Measurements from ENCODE around the gene KBTBD7. TPM values are rescaled to one million over a fixed set of nuclear protein-coding genes. Genes with fewer than 3 reads are reported as not detected.

Gene KBTBD7
- total RNA-seq, 1 donor from 2014 or later, result 14.3 TPM

- no peak for TF ChIP-seq CTCF (conservative IDR thresholded peaks at IDR 0.05)
- peaks cover 4% of the 10 kb centered on the region for H3K4me1 Mint-ChIP-seq
- no peak overlapping the region for H3K27ac Mint-ChIP-seq (ENCODE audit: unreplicated experiment)
- no peak overlapping the region for H3K4me3 Mint-ChIP-seq
- H3K27me3 Mint-ChIP-seq (ENCODE audit: low read depth), result no peaks in the 10 kb centered on the region
- peaks cover 32% of the 10 kb centered on the region for H3K9me3 Mint-ChIP-seq
- no peak for DNase-seq (ENCODE audit: low read depth, low spot score)
- H3K36me3 Mint-ChIP-seq (ENCODE audit: low read depth), result peaks cover 31% of the 10 kb centered on the region
Observed at GRCh38 chr13:41211062-41211461, 16.7 kb upstream of the KBTBD7 start.

GRCh38 chr13:41206467-41206866, 12.1 kb upstream of the KBTBD7 start:
- no peaks in the 10 kb centered on the region for H3K27me3 Mint-ChIP-seq (ENCODE audit: low read depth)
- no peak for DNase-seq (ENCODE audit: low read depth, low spot score)
- H3K4me3 Mint-ChIP-seq, result no peak overlapping the region
- TF ChIP-seq CTCF (conservative IDR thresholded peaks at IDR 0.05), result no peak
- peaks cover 24% of the 10 kb centered on the region for H3K9me3 Mint-ChIP-seq
- H3K36me3 Mint-ChIP-seq (ENCODE audit: low read depth), result peaks cover 9% of the 10 kb centered on the region
- no peak overlapping the region for H3K27ac Mint-ChIP-seq (ENCODE audit: unreplicated experiment)
- peaks cover 4% of the 10 kb centered on the region for H3K4me1 Mint-ChIP-seq

- no peak overlapping the region for H3K27ac Mint-ChIP-seq (ENCODE audit: unreplicated experiment)
- TF ChIP-seq CTCF (conservative IDR thresholded peaks at IDR 0.05), result no peak
Observed at GRCh38 chr13:41203810-41204209, 9.4 kb upstream of the KBTBD7 start.

GRCh38 chr13:41200126-41200525, 5.8 kb upstream of the KBTBD7 start:
- no peaks in the 10 kb centered on the region for H3K36me3 Mint-ChIP-seq (ENCODE audit: low read depth)
- H3K4me3 Mint-ChIP-seq, result no peak overlapping the region
- H3K27ac Mint-ChIP-seq (ENCODE audit: unreplicated experiment), result no peak overlapping the region
- TF ChIP-seq CTCF (conservative IDR thresholded peaks at IDR 0.05), result no peak
- H3K4me1 Mint-ChIP-seq, result no peaks in the 10 kb centered on the region
- H3K9me3 Mint-ChIP-seq, result no peaks in the 10 kb centered on the region
- no peaks in the 10 kb centered on the region for H3K27me3 Mint-ChIP-seq (ENCODE audit: low read depth)
- no peak for DNase-seq (ENCODE audit: low read depth, low spot score)

More at GRCh38 chr13:41203810-41204209, 9.4 kb upstream of the KBTBD7 start:
- no peak overlapping the region for H3K4me3 Mint-ChIP-seq
- no peak for DNase-seq (ENCODE audit: low read depth, low spot score)
- peaks cover 8% of the 10 kb centered on the region for H3K9me3 Mint-ChIP-seq
- peaks cover 4% of the 10 kb centered on the region for H3K4me1 Mint-ChIP-seq
- peaks cover 3% of the 10 kb centered on the region for H3K36me3 Mint-ChIP-seq (ENCODE audit: low read depth)
- no peaks in the 10 kb centered on the region for H3K27me3 Mint-ChIP-seq (ENCODE audit: low read depth)

GRCh38 chr13:41199526-41199925, 5.2 kb upstream of the KBTBD7 start:
- no peak for TF ChIP-seq CTCF (conservative IDR thresholded peaks at IDR 0.05)
- Mint-ChIP-seq H3K9me3 (no peaks in the 10 kb centered on the region), H3K36me3 (ENCODE audit: low read depth) (no peaks in the 10 kb centered on the region), H3K4me1 (peaks cover 3% of the 10 kb centered on the region), H3K4me3 (no peak overlapping the region), H3K27ac (ENCODE audit: unreplicated experiment) (no peak overlapping the region), H3K27me3 (ENCODE audit: low read depth) (no peaks in the 10 kb centered on the region)
- no peak for DNase-seq (ENCODE audit: low read depth, low spot score)

- no peak for DNase-seq (ENCODE audit: low read depth, low spot score)
- H3K4me3 Mint-ChIP-seq, result no peak overlapping the region
- no peak for TF ChIP-seq CTCF (conservative IDR thresholded peaks at IDR 0.05)
- H3K27me3 Mint-ChIP-seq (ENCODE audit: low read depth), result no peaks in the 10 kb centered on the region
- peaks cover 2% of the 10 kb centered on the region for H3K36me3 Mint-ChIP-seq (ENCODE audit: low read depth)
- no peak overlapping the region for H3K27ac Mint-ChIP-seq (ENCODE audit: unreplicated experiment)
- H3K4me1 Mint-ChIP-seq, result peaks cover 7% of the 10 kb centered on the region
- H3K9me3 Mint-ChIP-seq, result peaks cover 2% of the 10 kb centered on the region
Observed at GRCh38 chr13:41199079-41199478, 4.7 kb upstream of the KBTBD7 start.
